GM12892 (cell line): ENCODE results near the gene CH25H.

ENCODE experiments used
- POLR2A ChIP-seq: IDR thresholded peaks from 2 replicates; pipeline ENCODE4 v1.6.1; 2011; ENCODE audit warnings: low read depth, low read length, control low read depth
- POLR2AphosphoS5 ChIP-seq: IDR thresholded peaks from 2 replicates; pipeline ENCODE4 v1.6.1; 2011; ENCODE audit warnings: low read depth, low read length, control low read depth
- TAF1 ChIP-seq: IDR thresholded peaks from 2 replicates; pipeline ENCODE4 v1.6.1; 2011; ENCODE audit warnings: low read depth, mild to moderate bottlenecking, control low read depth, low read length, borderline replicate concordance

- TF ChIP-seq POLR2A, result no peak
- TF ChIP-seq TAF1, result no peak
- no peak for TF ChIP-seq POLR2AphosphoS5
Observed at GRCh38 chr10:89210794-89211425, 3.8 kb upstream of the CH25H start.
